Cardiac ventricle fibroblast (primary cell): ENCODE results near the gene CLIC3. TPM values are rescaled to one million over a fixed set of nuclear protein-coding genes. Genes with fewer than 3 reads are reported as not detected.

Source experiments
- total RNA-seq: library from RNA; depleted of rRNA; stranded (reverse); fragments of >200 nt; gene quantifications from 2 replicates; pipeline ENCODE4 v1.2.3, GENCODE V29; 2015

The CLIC3 gene
- 0.83 and 3.2 TPM in 2 replicates for total RNA-seq

GRCh38 chr9:136996361-136997292 is at the start of gene CLIC3:
TSS of gene CLIC3 (minus strand) at chr9:136996568. CDS start at chr9:136996543, 25 bp downstream.

GRCh38 chr9:137031904-137032640 is 35.7 kb upstream of the CLIC3 start, which contains the start of gene FUT7:
TSS of gene FUT7 (minus strand) at chr9:137032088. CDS start at chr9:137031991, 97 bp downstream.

GRCh38 chr9:137027369-137028262 is 31.2 kb upstream of the CLIC3 start, which contains the start of gene ABCA2:
TSS of gene ABCA2 (minus strand) at chr9:137028237. CDS start at chr9:137028140, 97 bp downstream.

GRCh38 chr9:136991993-136992818 is 4.2 kb downstream of the CLIC3 start, which contains the start of gene PAXX:
TSS of gene PAXX (plus strand) at chr9:136992422. CDS start at chr9:136992444, 22 bp downstream.

GRCh38 chr9:136982232-136983051 is 13.9 kb downstream of the CLIC3 start, which contains the start of gene LCNL1:
TSS of gene LCNL1 (plus strand) at chr9:136982993. CDS start at chr9:136983587, 594 bp downstream.

GRCh38 chr9:136977223-136977622 is 19.1 kb downstream of the CLIC3 start, which contains the start of gene PTGDS:
TSS of gene PTGDS (plus strand) at chr9:136977504. CDS start at chr9:136977579, 75 bp downstream.

GRCh38 chr9:136951541-136952320 is 44.6 kb downstream of the CLIC3 start, which contains the start of gene LCN12:
TSS of gene LCN12 (plus strand) at chr9:136952273. CDS start at chr9:136952328, 55 bp downstream.

Other genes starting within 250 kb of the CLIC3 start
- gene LCN6, start 248.0 kb downstream of the CLIC3 start, total RNA-seq = not detected in 2 replicates
- gene LCN8, start 238.3 kb downstream of the CLIC3 start, total RNA-seq = not detected in 2 replicates
- not detected in 2 replicates for gene LCN15, start 232.1 kb downstream of the CLIC3 start, total RNA-seq
- gene TMEM141, start 205.2 kb downstream of the CLIC3 start, total RNA-seq = 43.6 and 52.5 TPM in 2 replicates
- 0.39 and 1.1 TPM in 2 replicates for gene CCDC183, start 200.2 kb downstream of the CLIC3 start, total RNA-seq
- gene RABL6, start 188.6 kb downstream of the CLIC3 start, total RNA-seq = 38.4 and 41.8 TPM in 2 replicates
- gene AJM1, start 154.1 kb downstream of the CLIC3 start, total RNA-seq = 1.1 and 1.4 TPM in 2 replicates
- 109 TPM in 2 replicates for gene PHPT1, start 147.2 kb downstream of the CLIC3 start, total RNA-seq
- 0.37 and 0.78 TPM in 2 replicates for gene MAMDC4, start 144.2 kb downstream of the CLIC3 start, total RNA-seq
- 418 and 434 TPM in 2 replicates for gene EDF1, start 130.3 kb downstream of the CLIC3 start, total RNA-seq
- 3.9 and 5.9 TPM in 2 replicates for gene TRAF2, start 110.1 kb downstream of the CLIC3 start, total RNA-seq
- 137 and 146 TPM in 2 replicates for gene FBXW5, start 51.8 kb downstream of the CLIC3 start, total RNA-seq
- gene C8G, start 51.3 kb downstream of the CLIC3 start, total RNA-seq = not detected in 2 replicates
- gene LCN12, start 44.3 kb downstream of the CLIC3 start, total RNA-seq = not detected in 2 replicates
- 211 and 233 TPM in 2 replicates for gene PTGDS, start 19.1 kb downstream of the CLIC3 start, total RNA-seq
- gene LCNL1, start 13.6 kb downstream of the CLIC3 start, total RNA-seq = 0.73 TPM in 1 of 2 replicates, not detected in the other
- gene PAXX, start 4.1 kb downstream of the CLIC3 start, total RNA-seq = 22.2 and 22.3 TPM in 2 replicates
- 27.1 and 27.6 TPM in 2 replicates for gene ABCA2, start 31.7 kb upstream of the CLIC3 start, total RNA-seq
- gene FUT7, start 35.5 kb upstream of the CLIC3 start, total RNA-seq = not detected in 2 replicates
- 58.8 and 86.1 TPM in 2 replicates for gene NPDC1, start 49.6 kb upstream of the CLIC3 start, total RNA-seq
- not detected in 2 replicates for gene ENTPD2, start 57.5 kb upstream of the CLIC3 start, total RNA-seq
- gene SAPCD2, start 74.0 kb upstream of the CLIC3 start, total RNA-seq = 0.34 and 0.75 TPM in 2 replicates
- gene UAP1L1, start 80.9 kb upstream of the CLIC3 start, total RNA-seq = 6.0 and 9.9 TPM in 2 replicates
- 59.6 and 67.2 TPM in 2 replicates for gene MAN1B1, start 90.4 kb upstream of the CLIC3 start, total RNA-seq
- gene DPP7, start 118.2 kb upstream of the CLIC3 start, total RNA-seq = 97.4 and 113 TPM in 2 replicates
- 0.29 TPM in 1 of 2 replicates, not detected in the other for gene GRIN1, start 142.6 kb upstream of the CLIC3 start, total RNA-seq
- gene LRRC26, start 173.5 kb upstream of the CLIC3 start, total RNA-seq = not detected in 2 replicates
- not detected in 2 replicates for gene TMEM210, start 175.5 kb upstream of the CLIC3 start, total RNA-seq
- 10.9 and 19.1 TPM in 2 replicates for gene ANAPC2, start 192.0 kb upstream of the CLIC3 start, total RNA-seq
- 50.5 and 62.2 TPM in 2 replicates for gene SSNA1, start 192.1 kb upstream of the CLIC3 start, total RNA-seq
- gene TPRN, start 204.2 kb upstream of the CLIC3 start, total RNA-seq = 9.4 and 14.9 TPM in 2 replicates
- 33.2 and 33.7 TPM in 2 replicates for gene TMEM203, start 209.1 kb upstream of the CLIC3 start, total RNA-seq
- 8.0 and 9.5 TPM in 2 replicates for gene NDOR1, start 209.1 kb upstream of the CLIC3 start, total RNA-seq
- gene RNF208, start 225.7 kb upstream of the CLIC3 start, total RNA-seq = not detected in 2 replicates
- 1.4 TPM in 1 of 2 replicates, not detected in the other for gene CYSRT1, start 228.6 kb upstream of the CLIC3 start, total RNA-seq
- gene RNF224, start 230.9 kb upstream of the CLIC3 start, total RNA-seq = not detected in 2 replicates
- not detected in 2 replicates for gene SLC34A3, start 234.3 kb upstream of the CLIC3 start, total RNA-seq
- 118 and 122 TPM in 2 replicates for gene TUBB4B, start 244.7 kb upstream of the CLIC3 start, total RNA-seq